Activated CD8-positive, alpha-beta T cell treated with anti-CD3 and anti-CD28 coated beads for 36 hours (primary cell): Measurements from ENCODE around the gene DOCK2. TPM values are rescaled to one million over a fixed set of nuclear protein-coding genes. Genes with fewer than 3 reads are reported as not detected.

Experiments used
- ATAC-seq: fragments of 200-7000 bp; cut with Tn5 transposase; one replicate; pipeline ENCODE4 v1.10.0; 2021; ENCODE audit warnings: mild to moderate bottlenecking, moderate library complexity
- CTCF ChIA-PET: fragments of 350-600 bp; sonication (Branson Sonifier 250); formaldehyde crosslinking; loops from one replicate; lab custom pipeline; 2021; ENCODE audit warnings: antibody characterized with exemption; lab: Charles Lee
- POLR2A ChIA-PET: fragments of 350-600 bp; sonication (Branson Sonifier 250); formaldehyde crosslinking; loops from one replicate; lab custom pipeline; 2021; ENCODE audit warnings: antibody characterized with exemption; lab: Charles Lee
- DNase-seq: peaks from one replicate; pipeline ENCODE4 v3.0.0-alpha.2; 2020
- H3K27ac Mint-ChIP-seq: one replicate; pipeline ENCODE4 v1.8.0; 2021; ENCODE audit warnings: mild to moderate bottlenecking, mixed read lengths
- H3K27me3 Mint-ChIP-seq: one replicate; pipeline ENCODE4 v1.8.0; 2021; ENCODE audit warnings: mixed read lengths
- H3K36me3 Mint-ChIP-seq: one replicate; pipeline ENCODE4 v1.8.0; 2021; ENCODE audit warnings: low read depth, mixed read lengths
- H3K4me1 Mint-ChIP-seq: one replicate; pipeline ENCODE4 v1.8.0; 2021; ENCODE audit warnings: low read depth, mixed read lengths
- H3K4me3 Mint-ChIP-seq: one replicate; pipeline ENCODE4 v1.8.0; 2021; ENCODE audit warnings: mild to moderate bottlenecking, moderate library complexity, mixed read lengths
- H3K9me3 Mint-ChIP-seq: one replicate; pipeline ENCODE4 v1.8.0; 2021; ENCODE audit warnings: mixed read lengths
- CTCF ChIP-seq: fragments of 200-600 bp; IDR thresholded peaks from one replicate; pipeline ENCODE4 v1.8.0; 2022; ENCODE audit warnings: antibody characterized with exemption, mild to moderate bottlenecking
- intact Hi-C: fragments of 100-400 bp; cut with micrococcal nuclease; formaldehyde crosslinking; loops from one replicate; pipeline ENCODE4 v1.10.0; 2022
- total RNA-seq, 2 experiments: library from RNA; stranded (reverse); gene quantifications; one replicate each; pipeline ENCODE4 v1.2.3, GENCODE V29; 2021

Gene DOCK2
- total RNA-seq, 2 experiments from 2014 or later: 180 to 181 TPM

DNA sequence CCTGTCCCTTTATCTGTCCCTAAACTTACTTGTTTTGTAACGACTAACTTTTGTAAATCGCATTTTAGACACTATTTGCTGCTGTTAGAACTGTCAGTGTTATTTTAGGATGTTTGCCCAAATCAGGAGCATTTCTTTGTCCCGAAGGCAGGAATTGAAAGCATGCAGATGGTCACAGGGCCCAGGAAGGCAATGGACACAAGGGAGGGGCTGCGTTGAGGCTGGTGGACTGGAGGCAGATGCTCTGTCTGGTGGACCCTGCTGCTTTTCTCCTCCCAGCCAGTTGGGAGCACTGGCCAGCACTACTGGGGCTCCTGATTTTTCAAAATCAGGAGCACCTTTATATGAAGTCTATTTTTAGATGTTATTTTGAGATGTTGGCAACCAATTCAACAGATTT is 31.7 kb downstream of the DOCK2 start:
- ChIA-PET CTCF (no interaction called here), POLR2A (interaction anchor here (0.6 kb wide), 1 partner anchor 177 kb away, joined by 3 read pairs; no protein-coding TSS in a partner anchor)
- intact Hi-C loops: no loop called here
- no peak for DNase-seq
- H3K9me3 Mint-ChIP-seq: peaks cover 7% of the 10 kb centered on the region
- no peak overlapping the region for H3K4me3 Mint-ChIP-seq
- peaks cover 31% of the 10 kb centered on the region for H3K4me1 Mint-ChIP-seq
- no peak for ATAC-seq
- H3K36me3 Mint-ChIP-seq: peaks cover 35% of the 10 kb centered on the region
- no peak overlapping the region for H3K27ac Mint-ChIP-seq
- no peak for TF ChIP-seq CTCF
- H3K27me3 Mint-ChIP-seq: no peaks in the 10 kb centered on the region

DNA sequence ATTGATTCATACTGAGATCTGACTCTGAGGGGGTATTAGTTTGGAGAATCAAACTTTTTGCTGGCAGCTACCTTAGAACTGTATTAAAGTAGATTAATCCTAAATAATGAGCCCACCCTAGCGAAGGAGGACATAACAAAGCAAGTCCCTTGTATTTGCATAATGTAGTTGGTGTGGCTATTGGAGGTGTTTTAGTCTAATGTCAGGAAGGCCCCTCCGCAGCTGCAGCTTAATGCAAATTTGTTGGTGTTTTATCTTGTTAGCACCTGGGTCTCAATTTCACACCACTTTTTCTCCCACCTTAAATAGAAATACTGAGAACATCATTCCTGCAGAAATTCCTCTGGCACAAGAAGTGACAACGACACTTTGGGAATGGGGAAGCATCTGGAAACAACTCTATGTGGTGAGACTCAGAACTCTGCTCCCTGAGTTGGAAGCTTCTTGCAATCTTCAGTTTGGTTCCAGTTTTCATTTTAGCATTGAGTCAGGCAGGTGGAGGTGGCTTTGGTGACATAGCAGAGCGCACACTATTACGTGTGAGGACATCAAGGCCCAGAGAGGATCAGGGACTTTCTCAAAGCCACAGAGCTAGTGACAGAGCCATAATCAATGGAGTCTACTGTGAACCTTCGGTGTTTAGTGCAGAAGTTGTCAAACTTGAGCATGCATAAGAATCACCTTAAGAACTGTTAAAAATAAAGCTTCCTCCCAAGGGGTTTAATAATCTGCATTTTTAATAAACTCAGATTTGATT is 33.9 kb downstream of the DOCK2 start:
- peak; percentile 93 for ATAC-seq
- intact Hi-C loops: no loop called here

GRCh38 chr5:169682026-169682425 is 45.0 kb downstream of the DOCK2 start:
- H3K4me3 Mint-ChIP-seq: no peak overlapping the region
- peaks cover 57% of the 10 kb centered on the region for H3K36me3 Mint-ChIP-seq
- no peak for TF ChIP-seq CTCF
- no peaks in the 10 kb centered on the region for H3K9me3 Mint-ChIP-seq
- DNase-seq (no peak), ATAC-seq (no peak)
- H3K27me3 Mint-ChIP-seq: no peaks in the 10 kb centered on the region
- intact Hi-C loops: no loop called here
- H3K4me1 Mint-ChIP-seq: peaks cover 2% of the 10 kb centered on the region
- ChIA-PET CTCF (interaction anchor here (0.8 to 1.8 kb wide), 3 partner anchors 9 to 15 kb away, joined by 3 to 7 read pairs (median 3); no protein-coding TSS in a partner anchor), POLR2A (no interaction called here)
- no peak overlapping the region for H3K27ac Mint-ChIP-seq

More for the DNA sequence above, 33.9 kb downstream of the DOCK2 start:
- Mint-ChIP-seq H3K27ac (peak overlapping the region; percentile 54), H3K9me3 (no peaks in the 10 kb centered on the region), H3K4me1 (peaks cover 21% of the 10 kb centered on the region), H3K36me3 (peaks cover 42% of the 10 kb centered on the region), H3K27me3 (no peaks in the 10 kb centered on the region), H3K4me3 (no peak overlapping the region)
- ChIA-PET POLR2A (interaction anchor here (1.1 to 1.4 kb wide), 3 partner anchors 20 to 87 kb away, joined by 3 to 6 read pairs (median 3); partner anchors contain the start of genes DOCK2 and SPDL1), CTCF (interaction anchor here (1.3 to 2.1 kb wide), 3 partner anchors 10 to 60 kb away, joined by 4 to 7 read pairs (median 4); no protein-coding TSS in a partner anchor)
- peak; percentile 31 for DNase-seq
- no peak for TF ChIP-seq CTCF

DNA sequence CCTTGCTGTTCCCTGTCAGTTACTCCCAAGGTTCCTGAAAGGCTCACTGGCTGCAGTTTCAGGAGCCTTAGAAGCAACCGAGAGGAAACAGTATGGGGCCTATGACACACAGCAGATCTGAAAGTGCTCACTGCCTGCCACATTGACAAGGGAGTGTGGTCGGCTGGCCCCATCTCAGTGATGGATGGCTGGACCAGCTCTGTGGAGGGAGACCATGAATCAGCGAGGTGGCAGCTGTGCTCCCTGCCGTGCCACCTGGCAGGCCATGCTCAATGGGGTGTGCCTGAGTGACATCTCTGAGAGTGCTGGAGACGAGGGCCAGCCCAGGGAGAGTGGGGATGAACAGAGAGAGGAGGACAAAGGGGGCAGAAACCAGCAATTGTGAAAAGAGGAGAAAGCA is 49.1 kb downstream of the DOCK2 start:
- Mint-ChIP-seq H3K4me1 (peaks cover 2% of the 10 kb centered on the region), H3K9me3 (no peaks in the 10 kb centered on the region), H3K36me3 (peaks cover 62% of the 10 kb centered on the region), H3K27me3 (no peaks in the 10 kb centered on the region), H3K27ac (peak overlapping the region; percentile 39), H3K4me3 (no peak overlapping the region)
- no peak for ATAC-seq
- intact Hi-C loops: no loop called here
- ChIA-PET POLR2A (no interaction called here), CTCF (no interaction called here)
- no peak for DNase-seq
- TF ChIP-seq CTCF: no peak

- Mint-ChIP-seq H3K36me3 (peaks cover 56% of the 10 kb centered on the region), H3K4me1 (peaks cover 2% of the 10 kb centered on the region), H3K9me3 (no peaks in the 10 kb centered on the region), H3K27ac (peak overlapping the region; percentile 27), H3K4me3 (no peak overlapping the region), H3K27me3 (no peaks in the 10 kb centered on the region)
- intact Hi-C loops: no loop called here
- no peak for DNase-seq
- POLR2A ChIA-PET: no interaction called here
- ATAC-seq: no peak
- CTCF ChIA-PET: no interaction called here
- no peak for TF ChIP-seq CTCF
These were observed 51.0 kb downstream of the DOCK2 start for GRCh38 chr5:169688106-169688505.
